Fibroblast of skin of right biceps (primary cell): ENCODE results near the gene SLC25A23.

Experiments
- DNase-seq: peaks from one replicate; pipeline ENCODE4 v3.0.0-alpha.2; 2013

Gene SLC25A23

GRCh38 chr19:6481541-6482342 lies 22.1 kb upstream of the SLC25A23 start, which contains the start of gene DENND1C:
Gene DENND1C (minus strand): TSS chr19:6481787. CDS start chr19:6481695, 92 bp downstream.
- DNase-seq: peak; percentile 12

GRCh38 chr19:6480848-6481415 lies 21.3 kb upstream of the SLC25A23 start:
- no peak for DNase-seq

GRCh38 chr19:6479836-6480398 lies 20.3 kb upstream of the SLC25A23 start:
- DNase-seq: no peak

GRCh38 chr19:6478815-6479214 lies 19.2 kb upstream of the SLC25A23 start:
- no peak for DNase-seq

- DNase-seq: no peak
Measured at GRCh38 chr19:6476896-6477431, 17.4 kb upstream of the SLC25A23 start.

GRCh38 chr19:6476155-6476895 lies 16.7 kb upstream of the SLC25A23 start:
- peak; percentile 60 for DNase-seq

GRCh38 chr19:6475321-6476108 lies 15.9 kb upstream of the SLC25A23 start:
- no peak for DNase-seq

- DNase-seq: no peak
Measured at GRCh38 chr19:6473647-6474046, 14.1 kb upstream of the SLC25A23 start.

GRCh38 chr19:6472713-6473112 lies 13.1 kb upstream of the SLC25A23 start:
- DNase-seq: no peak

GRCh38 chr19:6471076-6471475 lies 11.5 kb upstream of the SLC25A23 start:
- DNase-seq: no peak

- DNase-seq: no peak
Measured at GRCh38 chr19:6470173-6470572, 10.6 kb upstream of the SLC25A23 start.

GRCh38 chr19:6467384-6467783 lies 7.8 kb upstream of the SLC25A23 start:
- DNase-seq: no peak

- DNase-seq: no peak
Measured at GRCh38 chr19:6466526-6467248, 7.1 kb upstream of the SLC25A23 start.

- DNase-seq: no peak
Measured at GRCh38 chr19:6465663-6466062, 6.1 kb upstream of the SLC25A23 start.

- DNase-seq: no peak
Measured at GRCh38 chr19:6465006-6465405, 5.4 kb upstream of the SLC25A23 start.

- DNase-seq: no peak
Measured at GRCh38 chr19:6464070-6464873, 4.7 kb upstream of the SLC25A23 start, which contains the start of gene CRB3. Gene CRB3 (plus strand): TSS chr19:6464271. CDS start chr19:6464702, 431 bp downstream.

GRCh38 chr19:6460099-6460884 lies 700 bp upstream of the SLC25A23 start:
- DNase-seq: peak; percentile 99

GRCh38 chr19:6458695-6459261 lies 814 bp downstream of the SLC25A23 start:
- no peak for DNase-seq

- DNase-seq: peak; percentile 25
Measured at GRCh38 chr19:6457958-6458694, 1.5 kb downstream of the SLC25A23 start.
